GM23338 (cell line): Measurements from ENCODE around the gene N4BP2L1. TPM values are rescaled to one million over a fixed set of nuclear protein-coding genes. Genes with fewer than 3 reads are reported as not detected.

Source experiments
- ATAC-seq: fragments of 200-7000 bp; cut with Tn5 transposase; 3 replicates; pipeline ENCODE4 v1.9.1; 2020
- DNase-seq: peaks from one replicate; pipeline ENCODE4 v3.0.0-alpha.2; 2015; ENCODE audit warnings: low spot score
- H2AFZ ChIP-seq: fragments of 200-600 bp; sonication (generic); 2 replicates; pipeline ENCODE4 v1.8.0; 2016; ENCODE audit warnings: antibody characterized with exemption, mild to moderate bottlenecking, moderate library complexity
- H3F3A ChIP-seq: fragments of 200-600 bp; sonication (generic); replicated peaks from 2 replicates; pipeline ENCODE4 v1.8.0; 2017; ENCODE audit warnings: antibody characterized with exemption, mixed run types, low read depth
- H3K27ac ChIP-seq: fragments of 200-600 bp; sonication (generic); 2 replicates; pipeline ENCODE4 v1.6.1; 2016; ENCODE audit warnings: low read depth
- H3K27me3 ChIP-seq: fragments of 200-600 bp; sonication (generic); 2 replicates; pipeline ENCODE4 v1.8.0; 2016; ENCODE audit warnings: mild to moderate bottlenecking, mixed run types, moderate library complexity; ENCODE audit not compliant: insufficient read depth
- H3K36me3 ChIP-seq: fragments of 200-600 bp; sonication (generic); 2 replicates; pipeline ENCODE4 v1.8.0; 2016; ENCODE audit warnings: mild to moderate bottlenecking; ENCODE audit not compliant: insufficient read depth
- H3K4me1 ChIP-seq: fragments of 200-600 bp; sonication (generic); 2 replicates; pipeline ENCODE4 v1.8.0; 2016; ENCODE audit warnings: mild to moderate bottlenecking, moderate library complexity; ENCODE audit not compliant: insufficient read depth
- H3K4me2 ChIP-seq: fragments of 200-600 bp; sonication (generic); 2 replicates; pipeline ENCODE4 v1.7.1; 2017; ENCODE audit warnings: mixed run types
- H3K4me3 ChIP-seq: fragments of 200-600 bp; sonication (generic); 2 replicates; pipeline ENCODE4 v1.6.1; 2016; ENCODE audit warnings: mixed run types
- H3K79me2 ChIP-seq: fragments of 200-600 bp; sonication (generic); replicated peaks from 2 replicates; pipeline ENCODE4 v1.8.0; 2017; ENCODE audit warnings: mild to moderate bottlenecking; ENCODE audit not compliant: insufficient read depth
- H3K9me2 ChIP-seq: fragments of 200-600 bp; sonication (generic); 2 replicates; pipeline ENCODE4 v1.8.0; 2017; ENCODE audit not compliant: insufficient read depth
- H4K20me1 ChIP-seq: fragments of 200-600 bp; sonication (generic); replicated peaks from 2 replicates; pipeline ENCODE4 v1.8.0; 2017; ENCODE audit warnings: mild to moderate bottlenecking; ENCODE audit not compliant: insufficient read depth
- H3K27ac Mint-ChIP-seq: 2 replicates; pipeline ENCODE4 v1.8.0; 2020; ENCODE audit warnings: inconsistent platforms, mild to moderate bottlenecking, moderate library complexity, mixed read lengths
- H3K27me3 Mint-ChIP-seq: 3 replicates; pipeline ENCODE4 v1.8.0; 2022; ENCODE audit warnings: low read depth, mild to moderate bottlenecking, moderate library complexity, mixed read lengths, inconsistent platforms; ENCODE audit not compliant: insufficient read depth, poor library complexity
- H3K36me3 Mint-ChIP-seq: 3 replicates; pipeline ENCODE4 v1.8.0; 2021; ENCODE audit warnings: low read depth, mild to moderate bottlenecking, inconsistent platforms, moderate library complexity, mixed read lengths
- H3K4me1 Mint-ChIP-seq: 3 replicates; pipeline ENCODE4 v1.8.0; 2020; ENCODE audit warnings: mild to moderate bottlenecking, inconsistent platforms, mixed read lengths
- H3K4me3 Mint-ChIP-seq: 3 replicates; pipeline ENCODE4 v1.8.0; 2021; ENCODE audit warnings: moderate library complexity, mild to moderate bottlenecking, inconsistent platforms, mixed read lengths
- H3K9me3 Mint-ChIP-seq: 3 replicates; pipeline ENCODE4 v1.8.0; 2020; ENCODE audit warnings: moderate library complexity, mild to moderate bottlenecking, inconsistent platforms, mixed read lengths
- CREB1 ChIP-seq: fragments of 250-450 bp; sonication (Bioruptor Pico); IDR thresholded peaks from 2 replicates; pipeline ENCODE4 v1.5.0; 2020; ENCODE audit warnings: low read depth, mild to moderate bottlenecking, moderate library complexity
- EZH2phosphoT487 ChIP-seq: fragments of 200-600 bp; sonication (generic); IDR thresholded peaks from one replicate; pipeline ENCODE4 v1.8.1; 2018; ENCODE audit warnings: antibody characterized with exemption; ENCODE audit not compliant: unreplicated experiment
- ZNF331 ChIP-seq: fragments of 250-450 bp; sonication (Bioruptor Pico); IDR thresholded peaks from 2 replicates; pipeline ENCODE4 v1.5.0; 2020; ENCODE audit warnings: low read depth, mild to moderate bottlenecking, moderate library complexity
- polyA plus RNA-seq: library from polyadenylated mRNA; unstranded; fragments of >200 nt; fragmentation: Nextera tagmentation; extraction: Ambion mirVana; gene quantifications from 2 replicates; pipeline ENCODE4 v1.2.1, GENCODE V29; 2016
- total RNA-seq: library from RNA; depleted of rRNA; stranded (reverse); fragments of >200 nt; shearing (Covaris generic); gene quantifications from 2 replicates; pipeline ENCODE4 v1.2.3, GENCODE V29; 2014
- TF ChIP-seq, protein P1 (sequence below), 2 experiments: fragments of 200-600 bp in 1 of 2; sonication (generic) in 1 of 2; conservative IDR thresholded peaks; 2 replicates each; pipeline versions ENCODE4 v1.5.1 to v1.6.1; 2016 to 2017; ENCODE audit warnings: antibody characterized with exemption in 2 of 2, low read depth in 2 of 2, mild to moderate bottlenecking in 2 of 2, moderate library complexity in 1 of 2
- TF ChIP-seq, protein P2 (sequence below): IDR thresholded peaks from one replicate; pipeline ENCODE4 v1.6.1; 2018; ENCODE audit warnings: antibody characterized with exemption; ENCODE audit not compliant: unreplicated experiment

The N4BP2L1 gene
- total and polyA plus RNA-seq, 2 experiments from 2014 or later: 3.3 to 4.1 TPM

- TF ChIP-seq, protein P1, sequence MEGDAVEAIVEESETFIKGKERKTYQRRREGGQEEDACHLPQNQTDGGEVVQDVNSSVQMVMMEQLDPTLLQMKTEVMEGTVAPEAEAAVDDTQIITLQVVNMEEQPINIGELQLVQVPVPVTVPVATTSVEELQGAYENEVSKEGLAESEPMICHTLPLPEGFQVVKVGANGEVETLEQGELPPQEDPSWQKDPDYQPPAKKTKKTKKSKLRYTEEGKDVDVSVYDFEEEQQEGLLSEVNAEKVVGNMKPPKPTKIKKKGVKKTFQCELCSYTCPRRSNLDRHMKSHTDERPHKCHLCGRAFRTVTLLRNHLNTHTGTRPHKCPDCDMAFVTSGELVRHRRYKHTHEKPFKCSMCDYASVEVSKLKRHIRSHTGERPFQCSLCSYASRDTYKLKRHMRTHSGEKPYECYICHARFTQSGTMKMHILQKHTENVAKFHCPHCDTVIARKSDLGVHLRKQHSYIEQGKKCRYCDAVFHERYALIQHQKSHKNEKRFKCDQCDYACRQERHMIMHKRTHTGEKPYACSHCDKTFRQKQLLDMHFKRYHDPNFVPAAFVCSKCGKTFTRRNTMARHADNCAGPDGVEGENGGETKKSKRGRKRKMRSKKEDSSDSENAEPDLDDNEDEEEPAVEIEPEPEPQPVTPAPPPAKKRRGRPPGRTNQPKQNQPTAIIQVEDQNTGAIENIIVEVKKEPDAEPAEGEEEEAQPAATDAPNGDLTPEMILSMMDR (conservative IDR thresholded peaks at IDR 0.05; ENCODE audit: low read depth in 2 of 2): no peak
- no peak for TF ChIP-seq EZH2phosphoT487
Observed at GRCh38 chr13:32455594-32455903, 27.6 kb upstream of the N4BP2L1 start (continued).

GRCh38 chr13:32454886-32455593, 27.1 kb upstream of the N4BP2L1 start:
- no peak overlapping the region for H2AFZ ChIP-seq
- no peak overlapping the region for H3K4me3 Mint-ChIP-seq
- H3K27me3 ChIP-seq: no peaks in the 10 kb centered on the region
- peaks cover 20% of the 10 kb centered on the region for H3K36me3 Mint-ChIP-seq
- H3K36me3 ChIP-seq: no peaks in the 10 kb centered on the region
- DNase-seq: peak; percentile 22
- TF ChIP-seq EZH2phosphoT487 (no peak), CREB1 (CRISPR knock-in tag) (no peak), ZNF331 (CRISPR knock-in tag) (no peak)
- TF ChIP-seq, protein P2, sequence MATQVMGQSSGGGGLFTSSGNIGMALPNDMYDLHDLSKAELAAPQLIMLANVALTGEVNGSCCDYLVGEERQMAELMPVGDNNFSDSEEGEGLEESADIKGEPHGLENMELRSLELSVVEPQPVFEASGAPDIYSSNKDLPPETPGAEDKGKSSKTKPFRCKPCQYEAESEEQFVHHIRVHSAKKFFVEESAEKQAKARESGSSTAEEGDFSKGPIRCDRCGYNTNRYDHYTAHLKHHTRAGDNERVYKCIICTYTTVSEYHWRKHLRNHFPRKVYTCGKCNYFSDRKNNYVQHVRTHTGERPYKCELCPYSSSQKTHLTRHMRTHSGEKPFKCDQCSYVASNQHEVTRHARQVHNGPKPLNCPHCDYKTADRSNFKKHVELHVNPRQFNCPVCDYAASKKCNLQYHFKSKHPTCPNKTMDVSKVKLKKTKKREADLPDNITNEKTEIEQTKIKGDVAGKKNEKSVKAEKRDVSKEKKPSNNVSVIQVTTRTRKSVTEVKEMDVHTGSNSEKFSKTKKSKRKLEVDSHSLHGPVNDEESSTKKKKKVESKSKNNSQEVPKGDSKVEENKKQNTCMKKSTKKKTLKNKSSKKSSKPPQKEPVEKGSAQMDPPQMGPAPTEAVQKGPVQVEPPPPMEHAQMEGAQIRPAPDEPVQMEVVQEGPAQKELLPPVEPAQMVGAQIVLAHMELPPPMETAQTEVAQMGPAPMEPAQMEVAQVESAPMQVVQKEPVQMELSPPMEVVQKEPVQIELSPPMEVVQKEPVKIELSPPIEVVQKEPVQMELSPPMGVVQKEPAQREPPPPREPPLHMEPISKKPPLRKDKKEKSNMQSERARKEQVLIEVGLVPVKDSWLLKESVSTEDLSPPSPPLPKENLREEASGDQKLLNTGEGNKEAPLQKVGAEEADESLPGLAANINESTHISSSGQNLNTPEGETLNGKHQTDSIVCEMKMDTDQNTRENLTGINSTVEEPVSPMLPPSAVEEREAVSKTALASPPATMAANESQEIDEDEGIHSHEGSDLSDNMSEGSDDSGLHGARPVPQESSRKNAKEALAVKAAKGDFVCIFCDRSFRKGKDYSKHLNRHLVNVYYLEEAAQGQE: no peak
- TF ChIP-seq, protein P1 (conservative IDR thresholded peaks at IDR 0.05; ENCODE audit: low read depth in 2 of 2): no peak
- H3K27me3 Mint-ChIP-seq: peaks cover 8% of the 10 kb centered on the region
- H3F3A ChIP-seq: no peaks in the 10 kb centered on the region
- H4K20me1 ChIP-seq: no peaks in the 10 kb centered on the region
- H3K79me2 ChIP-seq: no peaks in the 10 kb centered on the region
- no peak overlapping the region for H3K4me2 ChIP-seq
- ATAC-seq: peak; percentile 74
- H3K9me3 Mint-ChIP-seq: peaks cover 15% of the 10 kb centered on the region
- no peaks in the 10 kb centered on the region for H3K4me1 ChIP-seq
- no peaks in the 10 kb centered on the region; the same call in 2 of the 3 replicates for H3K4me1 Mint-ChIP-seq
- H3K27ac Mint-ChIP-seq: no peak overlapping the region
- no peaks in the 10 kb centered on the region for H3K9me2 ChIP-seq
- no peak overlapping the region for H3K27ac ChIP-seq
- H3K4me3 ChIP-seq: no peak overlapping the region
